ENCODE measurements around the gene C2CD3.

C2CD3 gene

DNA sequence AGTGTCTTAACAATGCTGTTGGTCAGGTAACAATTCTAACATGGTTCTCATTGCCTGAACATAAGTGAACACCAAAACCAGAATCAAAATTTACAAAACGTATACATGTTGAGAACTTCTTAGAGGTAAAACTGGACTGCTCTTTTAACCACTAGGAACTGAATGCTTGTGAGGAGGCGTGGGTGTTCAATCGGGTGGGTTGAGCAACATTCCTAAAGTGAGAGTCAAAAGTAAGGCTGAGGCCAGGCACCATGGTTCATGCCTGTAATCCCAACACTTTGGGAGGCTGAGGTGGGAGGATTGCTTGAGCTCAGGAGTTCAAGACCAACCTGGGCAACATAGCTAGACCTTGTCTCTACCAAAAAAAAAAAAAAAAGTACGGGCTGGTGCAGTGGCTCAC is 11.8 kb upstream of the C2CD3 start:
- H3K4me3 ChIP-seq (ENCODE audit: low read length), result no peak overlapping the region
- TF ChIP-seq, protein P1, sequence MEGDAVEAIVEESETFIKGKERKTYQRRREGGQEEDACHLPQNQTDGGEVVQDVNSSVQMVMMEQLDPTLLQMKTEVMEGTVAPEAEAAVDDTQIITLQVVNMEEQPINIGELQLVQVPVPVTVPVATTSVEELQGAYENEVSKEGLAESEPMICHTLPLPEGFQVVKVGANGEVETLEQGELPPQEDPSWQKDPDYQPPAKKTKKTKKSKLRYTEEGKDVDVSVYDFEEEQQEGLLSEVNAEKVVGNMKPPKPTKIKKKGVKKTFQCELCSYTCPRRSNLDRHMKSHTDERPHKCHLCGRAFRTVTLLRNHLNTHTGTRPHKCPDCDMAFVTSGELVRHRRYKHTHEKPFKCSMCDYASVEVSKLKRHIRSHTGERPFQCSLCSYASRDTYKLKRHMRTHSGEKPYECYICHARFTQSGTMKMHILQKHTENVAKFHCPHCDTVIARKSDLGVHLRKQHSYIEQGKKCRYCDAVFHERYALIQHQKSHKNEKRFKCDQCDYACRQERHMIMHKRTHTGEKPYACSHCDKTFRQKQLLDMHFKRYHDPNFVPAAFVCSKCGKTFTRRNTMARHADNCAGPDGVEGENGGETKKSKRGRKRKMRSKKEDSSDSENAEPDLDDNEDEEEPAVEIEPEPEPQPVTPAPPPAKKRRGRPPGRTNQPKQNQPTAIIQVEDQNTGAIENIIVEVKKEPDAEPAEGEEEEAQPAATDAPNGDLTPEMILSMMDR (IDR thresholded peaks at IDR 0.05; ENCODE audit: low read depth, low read length), result no peak
- no peak for TF ChIP-seq EZH2phosphoT487 (IDR thresholded peaks at IDR 0.05; ENCODE audit: low read depth)
- no peak overlapping the region for H2AFZ ChIP-seq (ENCODE audit: low read depth, low read length)
- no peaks in the 10 kb centered on the region for H3K27me3 ChIP-seq (ENCODE audit: low read depth, low read length)
- no peak overlapping the region for H3K4me2 ChIP-seq (ENCODE audit: low read length)
- H3K79me2 ChIP-seq (ENCODE audit: low read length), result peaks cover 54% of the 10 kb centered on the region
- H3K4me1 ChIP-seq (ENCODE audit: low read length), result no peaks in the 10 kb centered on the region
- H3K9ac ChIP-seq (ENCODE audit: low read length), result no peak overlapping the region
- H3K36me3 ChIP-seq (replicated peaks; ENCODE audit: low read depth, low read length), result peaks cover 9% of the 10 kb centered on the region
- 0 out of 2 replicates have a peak, but pooled peaks cover 14% of the 10 kb centered on the region for H4K20me1 ChIP-seq (ENCODE audit: insufficient read depth, low read length)
- H3K9me3 ChIP-seq (ENCODE audit: insufficient read depth, low read length), result no peaks in the 10 kb centered on the region
- no peak overlapping the region for H3K27ac ChIP-seq (ENCODE audit: low read length)

DNA sequence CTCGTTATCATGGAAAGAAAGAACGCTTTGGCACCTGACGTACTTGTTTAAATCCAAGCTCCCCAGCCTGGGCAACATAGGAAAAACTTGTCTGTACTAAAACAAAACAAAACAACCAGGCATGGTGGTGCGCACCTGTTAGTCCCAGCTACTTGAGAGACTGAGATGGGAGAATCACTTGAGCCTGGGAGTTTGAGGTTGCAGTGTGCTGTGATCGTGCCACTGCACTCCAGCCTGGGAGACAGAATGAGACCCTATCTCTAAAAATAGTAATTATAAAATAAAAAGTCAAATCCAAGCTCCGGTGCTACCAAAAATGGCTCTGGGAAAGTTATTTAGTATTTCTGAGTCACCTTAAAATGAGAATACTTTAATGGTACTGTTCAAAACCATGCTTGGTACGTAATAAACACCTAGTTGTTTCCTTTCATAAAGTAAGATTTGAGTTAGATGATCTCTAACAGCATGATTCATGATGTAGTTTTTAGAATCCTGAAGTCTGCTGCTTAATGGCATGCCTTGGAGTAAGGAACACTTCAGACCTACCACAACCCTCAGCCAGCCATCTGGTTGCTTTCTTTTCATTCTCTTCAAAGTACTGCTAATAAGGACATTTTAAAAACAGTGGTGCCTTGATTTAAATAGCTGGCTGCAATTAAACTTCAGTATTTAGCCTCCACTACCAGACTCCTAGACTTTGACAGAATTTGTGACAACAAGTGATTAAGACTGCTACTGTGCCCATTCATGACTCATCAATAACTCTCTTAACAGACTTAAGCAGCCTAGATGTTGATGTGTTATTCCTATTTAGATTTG is 8.6 kb upstream of the C2CD3 start:
- TF ChIP-seq EZH2phosphoT487 (IDR thresholded peaks at IDR 0.05; ENCODE audit: low read depth), result no peak
- TF ChIP-seq, protein P1 (IDR thresholded peaks at IDR 0.05; ENCODE audit: low read depth, low read length), result no peak
- Histone ChIP-seq H4K20me1 (ENCODE audit: insufficient read depth, low read length) (0 out of 2 replicates have a peak, but pooled peaks cover 6% of the 10 kb centered on the region), H3K4me2 (ENCODE audit: low read length) (no peak overlapping the region), H3K4me3 (ENCODE audit: low read length) (no peak overlapping the region), H3K9me3 (ENCODE audit: insufficient read depth, low read length) (no peaks in the 10 kb centered on the region), H3K27me3 (ENCODE audit: low read depth, low read length) (no peaks in the 10 kb centered on the region), H3K27ac (ENCODE audit: low read length) (no peak overlapping the region), H3K36me3 (replicated peaks; ENCODE audit: low read depth, low read length) (peaks cover 8% of the 10 kb centered on the region), H3K4me1 (ENCODE audit: low read length) (no peaks in the 10 kb centered on the region), H2AFZ (ENCODE audit: low read depth, low read length) (no peak overlapping the region), H3K79me2 (ENCODE audit: low read length) (peaks cover 45% of the 10 kb centered on the region), H3K9ac (ENCODE audit: low read length) (no peak overlapping the region)

DNA sequence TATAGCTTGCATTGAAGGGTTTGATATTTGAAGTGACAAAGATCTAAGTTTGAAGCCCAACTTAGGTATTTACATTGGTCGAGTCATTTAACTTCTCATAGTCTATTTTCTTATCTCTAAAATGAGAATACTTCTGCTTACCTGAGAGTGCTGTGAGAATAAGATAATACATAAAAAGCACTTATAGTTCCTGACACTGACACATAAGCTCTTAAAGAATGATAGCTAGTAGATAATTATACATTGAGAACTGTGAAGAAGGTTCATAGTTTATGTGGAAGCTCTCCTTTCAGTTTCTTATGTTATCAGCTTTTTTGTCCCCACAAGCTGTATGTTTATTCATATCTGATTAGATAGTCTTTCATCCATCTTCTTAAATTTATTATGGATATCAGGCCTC is 5.1 kb upstream of the C2CD3 start:
- Histone ChIP-seq H2AFZ (ENCODE audit: low read depth, low read length) (no peak overlapping the region), H3K4me1 (ENCODE audit: low read length) (peaks cover 11% of the 10 kb centered on the region), H3K9ac (ENCODE audit: low read length) (no peak overlapping the region), H3K79me2 (ENCODE audit: low read length) (peaks cover 52% of the 10 kb centered on the region), H3K4me2 (ENCODE audit: low read length) (no peak overlapping the region), H3K27me3 (ENCODE audit: low read depth, low read length) (no peaks in the 10 kb centered on the region), H3K27ac (ENCODE audit: low read length) (no peak overlapping the region), H3K4me3 (ENCODE audit: low read length) (no peak overlapping the region), H3K9me3 (ENCODE audit: insufficient read depth, low read length) (no peaks in the 10 kb centered on the region), H3K36me3 (replicated peaks; ENCODE audit: low read depth, low read length) (peaks cover 8% of the 10 kb centered on the region), H4K20me1 (ENCODE audit: insufficient read depth, low read length) (0 out of 2 replicates have a peak, but pooled peaks cover 3% of the 10 kb centered on the region)
- TF ChIP-seq, protein P1 (IDR thresholded peaks at IDR 0.05; ENCODE audit: low read depth, low read length), result no peak
- no peak for TF ChIP-seq EZH2phosphoT487 (IDR thresholded peaks at IDR 0.05; ENCODE audit: low read depth)

DNA sequence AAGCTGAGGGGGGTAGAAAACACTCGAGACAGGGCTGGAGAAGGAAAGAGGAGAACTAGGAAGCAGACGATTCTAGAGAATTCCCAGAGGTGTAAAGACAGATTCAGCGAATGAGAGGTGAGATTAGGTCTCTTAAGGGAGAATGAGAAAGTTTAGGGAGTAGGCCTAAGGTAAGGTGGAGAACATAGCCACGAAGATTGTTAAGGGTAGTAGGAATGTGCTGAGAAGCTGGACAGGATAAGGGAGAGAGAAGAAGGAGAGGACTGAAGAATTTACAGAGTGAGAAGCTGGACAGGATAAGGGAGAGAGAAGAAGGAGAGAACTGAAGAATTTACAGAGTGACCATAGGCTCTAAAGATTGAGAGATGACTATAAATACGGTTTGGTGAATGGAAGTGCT is 1.2 kb upstream of the C2CD3 start:
- TF ChIP-seq, protein P1 (IDR thresholded peaks at IDR 0.05; ENCODE audit: low read depth, low read length), result no peak
- no peak for TF ChIP-seq EZH2phosphoT487 (IDR thresholded peaks at IDR 0.05; ENCODE audit: low read depth)
- Histone ChIP-seq H3K79me2 (ENCODE audit: low read length) (peaks cover 58% of the 10 kb centered on the region), H3K27me3 (ENCODE audit: low read depth, low read length) (no peaks in the 10 kb centered on the region), H3K4me1 (ENCODE audit: low read length) (peaks cover 23% of the 10 kb centered on the region), H2AFZ (ENCODE audit: low read depth, low read length) (no peak overlapping the region), H3K4me2 (ENCODE audit: low read length) (peak overlapping the region; percentile 90), H3K27ac (ENCODE audit: low read length) (no peak overlapping the region), H3K9ac (ENCODE audit: low read length) (peak overlapping the region; percentile 90), H3K4me3 (ENCODE audit: low read length) (peak overlapping the region; percentile 95), H3K36me3 (replicated peaks; ENCODE audit: low read depth, low read length) (peaks cover 18% of the 10 kb centered on the region), H4K20me1 (ENCODE audit: insufficient read depth, low read length) (no peaks in the 10 kb centered on the region), H3K9me3 (ENCODE audit: insufficient read depth, low read length) (no peaks in the 10 kb centered on the region)
